HG02610 (cell line): ENCODE results near the gene RYR2.

ENCODE experiments used
- ATAC-seq: cut with Tn5 transposase; IDR thresholded peaks from one replicate; pipeline ENCODE4 v1.9.1; 2021; ENCODE audit warnings: mild to moderate bottlenecking, moderate library complexity; ENCODE audit not compliant: unreplicated experiment

The RYR2 gene

GRCh38 chr1:237186675-237187074 lies 144.7 kb downstream of the RYR2 start:
- ATAC-seq, result no peak

GRCh38 chr1:237187842-237188241 lies 145.9 kb downstream of the RYR2 start:
- no peak for ATAC-seq

GRCh38 chr1:237191403-237191802 lies 149.4 kb downstream of the RYR2 start:
- ATAC-seq, result no peak

- no peak for ATAC-seq
These were observed 155.8 kb downstream of the RYR2 start for GRCh38 chr1:237197470-237198425.

GRCh38 chr1:237199026-237199425 lies 157.0 kb downstream of the RYR2 start:
- peak; percentile 60 for ATAC-seq

- ATAC-seq, result no peak
These were observed 159.2 kb downstream of the RYR2 start for GRCh38 chr1:237201155-237201554.

- no peak for ATAC-seq
These were observed 162.9 kb downstream of the RYR2 start for GRCh38 chr1:237204841-237205240.

- ATAC-seq, result no peak
These were observed 163.5 kb downstream of the RYR2 start for GRCh38 chr1:237205400-237206064.

GRCh38 chr1:237206065-237206414 lies 164.1 kb downstream of the RYR2 start:
- no peak for ATAC-seq

- ATAC-seq, result no peak
These were observed 169.0 kb downstream of the RYR2 start for GRCh38 chr1:237211031-237211430.

- no peak for ATAC-seq
These were observed 169.6 kb downstream of the RYR2 start for GRCh38 chr1:237211540-237211939.

GRCh38 chr1:237219751-237220642 lies 178.0 kb downstream of the RYR2 start:
- no peak for ATAC-seq

- ATAC-seq, result no peak
These were observed 181.4 kb downstream of the RYR2 start for GRCh38 chr1:237223419-237223818.

GRCh38 chr1:237226177-237226944 lies 184.4 kb downstream of the RYR2 start:
- no peak for ATAC-seq

GRCh38 chr1:237227476-237227875 lies 185.5 kb downstream of the RYR2 start:
- ATAC-seq, result no peak

GRCh38 chr1:237228421-237228820 lies 186.4 kb downstream of the RYR2 start:
- ATAC-seq, result no peak

GRCh38 chr1:237229333-237229732 lies 187.3 kb downstream of the RYR2 start:
- ATAC-seq, result no peak

GRCh38 chr1:237232501-237232900 lies 190.5 kb downstream of the RYR2 start:
- no peak for ATAC-seq

GRCh38 chr1:237235091-237235490 lies 193.1 kb downstream of the RYR2 start:
- ATAC-seq, result no peak

- ATAC-seq, result no peak
These were observed 195.7 kb downstream of the RYR2 start for GRCh38 chr1:237237721-237238120.
